KBM-7 (cell line): ENCODE measurements around the gene PARL.
A peak's percentile ranks its signal among the peaks of the same experiment; 100 is the strongest.

Source experiments
- DNase-seq: peaks from one replicate; pipeline ENCODE4 v3.0.0-alpha.2; 2015
- in situ Hi-C: fragments of 300-500 bp; cut with MboI; formaldehyde crosslinking; loops from 2 replicates; pipeline ENCODE4 v1.14.3; 2020; ENCODE audit warnings: low sequenced_read_pairs, low pct_unique_long_range_greater_than_20kb, mixed read lengths

Gene PARL, protein sequence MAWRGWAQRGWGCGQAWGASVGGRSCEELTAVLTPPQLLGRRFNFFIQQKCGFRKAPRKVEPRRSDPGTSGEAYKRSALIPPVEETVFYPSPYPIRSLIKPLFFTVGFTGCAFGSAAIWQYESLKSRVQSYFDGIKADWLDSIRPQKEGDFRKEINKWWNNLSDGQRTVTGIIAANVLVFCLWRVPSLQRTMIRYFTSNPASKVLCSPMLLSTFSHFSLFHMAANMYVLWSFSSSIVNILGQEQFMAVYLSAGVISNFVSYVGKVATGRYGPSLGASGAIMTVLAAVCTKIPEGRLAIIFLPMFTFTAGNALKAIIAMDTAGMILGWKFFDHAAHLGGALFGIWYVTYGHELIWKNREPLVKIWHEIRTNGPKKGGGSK

DNA sequence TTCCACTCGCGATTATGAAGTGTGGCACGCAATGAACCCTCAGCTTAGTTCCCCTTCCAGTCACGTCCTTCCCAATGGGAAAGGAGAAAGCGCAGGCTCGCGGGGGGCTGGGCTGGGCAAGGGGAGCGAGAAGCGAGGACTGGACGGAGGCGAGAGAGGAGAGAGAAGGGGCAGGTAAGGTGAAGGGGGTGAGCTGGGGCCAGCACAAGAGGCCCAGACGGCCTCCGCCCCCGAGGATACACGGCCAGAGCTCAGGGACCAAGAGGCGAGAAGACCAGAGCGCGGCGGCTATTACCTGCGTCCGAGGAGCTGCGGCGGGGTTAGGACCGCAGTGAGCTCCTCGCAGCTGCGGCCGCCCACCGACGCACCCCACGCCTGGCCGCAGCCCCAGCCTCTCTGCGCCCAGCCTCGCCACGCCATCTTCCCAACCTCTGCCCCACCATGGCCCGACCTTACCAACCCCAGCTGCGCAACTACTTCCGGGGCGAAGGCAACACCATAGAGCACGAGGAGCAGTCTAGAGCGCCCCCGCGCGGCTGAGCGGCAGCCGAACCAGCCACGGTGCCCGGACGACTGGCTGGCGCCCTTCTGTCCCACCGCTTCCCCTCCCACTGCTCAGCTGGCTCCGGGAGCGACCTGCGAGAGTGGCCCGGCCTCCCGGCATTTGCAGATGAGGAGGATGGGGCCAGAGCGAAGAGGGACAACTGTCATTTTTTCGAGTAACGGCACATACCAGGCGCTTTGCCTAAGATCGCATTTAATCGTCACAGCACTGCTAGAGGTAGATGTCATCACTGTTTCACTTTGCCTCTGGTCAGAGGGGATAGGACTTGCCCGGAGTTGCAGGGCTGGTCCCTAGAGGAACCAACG lies at the start of gene PARL:
PARL (minus strand) TSS at position 454 of the 870 bp plus-strand sequence; CDS start at position 420, 34 bp downstream.
- in situ Hi-C loops, result loop anchor here (25.0 kb wide), 1 partner anchor 403 kb away; the partner anchor contains the start of genes ECE2 and PSMD2
- DNase-seq, result peak; percentile 98

DNA sequence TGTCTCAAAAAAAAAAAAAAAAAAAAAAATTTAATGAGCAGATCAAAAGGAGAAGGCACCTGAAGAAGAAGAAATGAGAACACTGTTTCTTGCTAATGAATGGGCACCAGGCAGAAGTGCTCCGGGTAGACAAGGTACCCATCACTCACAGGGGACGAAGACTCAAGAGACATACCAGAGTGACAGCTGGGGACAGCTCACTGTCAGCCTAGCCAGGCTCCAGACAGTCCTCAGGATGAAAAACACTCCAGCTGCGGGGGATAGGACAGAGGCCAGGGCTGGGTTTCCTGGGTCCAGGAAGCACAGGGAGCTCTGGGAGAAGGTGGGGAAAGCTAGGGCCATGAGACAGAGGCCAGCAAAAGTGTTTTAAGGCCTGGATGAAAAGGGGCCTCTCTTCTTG lies 48.5 kb upstream of the PARL start:
- no peak for DNase-seq
- in situ Hi-C loops, result no loop called here

DNA sequence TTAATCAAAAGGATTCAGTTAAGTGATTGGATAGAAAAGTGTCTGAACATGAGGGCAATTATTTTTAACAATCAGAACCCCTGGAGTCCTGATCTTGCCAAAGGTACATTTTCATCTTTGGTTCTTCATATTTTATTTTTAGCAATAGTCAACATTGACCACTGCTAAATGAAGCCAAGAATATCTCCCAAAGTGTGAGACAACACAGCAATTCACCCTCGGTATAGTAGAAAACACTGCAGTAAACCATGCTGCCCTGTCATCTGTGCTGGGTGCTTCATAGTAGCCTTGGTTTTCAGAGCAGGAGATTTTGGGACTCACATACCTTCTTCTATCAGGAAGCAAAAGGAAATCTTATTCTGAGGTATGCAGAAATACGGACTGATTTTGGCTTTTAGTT lies 47.2 kb upstream of the PARL start:
- no peak for DNase-seq
- in situ Hi-C loops, result no loop called here

DNA sequence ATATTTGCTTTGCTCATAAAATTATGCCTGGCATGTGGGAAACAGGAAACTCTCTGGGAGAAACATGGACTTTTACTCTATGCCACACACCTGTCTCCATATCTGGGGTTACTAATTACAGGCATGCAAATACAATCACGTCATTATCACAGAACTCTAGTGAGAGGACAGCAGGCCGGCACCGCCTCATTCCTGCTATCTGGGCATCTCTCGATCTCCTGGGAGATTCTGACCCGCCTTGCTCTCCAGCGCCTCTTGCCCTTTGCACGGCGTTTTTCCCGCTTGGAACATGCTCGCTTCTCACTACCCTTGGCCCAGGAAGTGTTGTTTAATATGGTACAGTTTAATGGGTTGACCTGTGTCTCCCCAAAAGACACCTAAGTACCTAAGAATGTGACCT lies 45.4 kb upstream of the PARL start:
- DNase-seq, result no peak
- in situ Hi-C loops, result no loop called here

DNA sequence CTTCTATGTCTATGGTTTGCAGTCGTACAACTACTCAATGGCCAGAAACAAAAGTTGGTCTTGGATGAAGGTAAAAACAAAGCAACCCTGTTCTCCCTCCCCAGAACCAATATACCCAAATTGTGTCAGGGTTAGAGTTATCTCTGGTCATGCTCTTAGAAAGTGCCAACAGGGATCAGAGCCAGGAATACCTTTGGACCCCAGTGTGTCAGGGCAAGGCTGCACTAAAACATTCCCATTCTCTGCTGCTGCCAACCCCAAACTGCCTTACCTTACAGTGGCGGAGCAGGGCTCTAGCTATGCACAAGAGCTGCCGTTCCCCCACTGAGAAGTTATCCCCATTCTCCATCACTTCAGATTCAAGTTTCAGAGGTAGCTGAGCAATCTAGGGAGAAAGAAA lies 42.4 kb upstream of the PARL start:
- DNase-seq, result no peak
- in situ Hi-C loops, result no loop called here

DNA sequence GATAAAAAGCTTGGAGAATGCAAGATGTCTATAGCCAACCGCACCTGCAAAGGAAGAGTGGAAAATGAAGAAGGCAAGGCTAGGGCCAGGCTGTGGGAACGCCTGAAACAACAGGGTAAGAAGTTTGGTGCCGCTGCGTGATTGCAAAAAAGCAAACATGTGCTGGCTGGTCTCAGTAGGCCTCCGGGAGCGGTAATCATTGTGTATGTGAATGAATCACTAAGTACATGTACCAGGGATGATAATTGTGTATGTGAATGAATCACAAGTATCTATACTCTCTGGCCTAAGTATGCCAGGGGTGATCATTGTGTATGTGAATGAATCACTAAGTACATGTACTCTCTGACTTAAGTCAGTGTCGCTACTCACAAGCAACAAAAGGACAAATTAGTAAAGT lies 40.3 kb upstream of the PARL start:
- no peak for DNase-seq
- in situ Hi-C loops, result loop anchor here (25.0 kb wide), 1 partner anchor 187 kb away; no protein-coding TSS in a partner anchor

DNA sequence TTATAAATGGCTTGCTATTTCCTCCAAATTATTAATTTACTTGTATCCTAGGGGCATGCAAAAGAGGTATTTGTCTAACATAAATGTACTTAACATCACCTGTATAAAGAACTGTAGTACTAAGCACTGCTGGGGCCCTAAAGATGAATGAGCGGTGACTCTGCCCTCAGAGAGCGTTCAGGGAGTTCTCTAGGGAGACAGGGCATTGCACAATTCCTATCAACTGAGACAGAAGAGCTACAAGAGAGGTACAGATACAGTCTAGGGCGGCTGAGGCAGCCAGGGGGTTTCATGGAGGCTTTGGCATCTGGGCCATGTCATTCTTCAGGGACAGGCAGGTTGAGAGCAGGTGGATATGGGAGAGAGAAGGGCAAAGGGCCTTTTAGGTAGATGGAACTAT lies 39.9 kb upstream of the PARL start:
- in situ Hi-C loops, result loop anchor here (25.0 kb wide), 1 partner anchor 188 kb away; no protein-coding TSS in a partner anchor
- no peak for DNase-seq

DNA sequence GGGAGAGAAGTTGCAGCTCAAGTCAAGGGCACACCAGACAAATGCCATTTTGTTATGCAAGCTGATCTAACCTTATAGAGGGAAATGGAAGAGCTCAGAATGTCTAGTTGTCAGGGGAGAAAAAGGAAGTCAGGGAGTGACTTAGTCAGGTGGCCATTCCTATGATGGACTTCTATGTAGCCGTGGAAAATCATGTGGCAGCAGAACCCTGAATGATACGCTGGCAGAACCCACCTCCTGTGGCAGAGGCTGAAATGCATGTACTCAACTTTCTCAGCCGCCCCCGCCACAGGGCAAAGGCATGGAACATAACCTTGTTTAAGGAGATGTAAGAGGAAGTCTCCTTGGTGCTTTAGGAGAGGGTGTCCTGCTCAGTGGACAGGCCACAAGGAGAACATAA lies 37.7 kb upstream of the PARL start:
- DNase-seq, result no peak
- in situ Hi-C loops, result loop anchor here (25.0 kb wide), 1 partner anchor 190 kb away; no protein-coding TSS in a partner anchor

DNA sequence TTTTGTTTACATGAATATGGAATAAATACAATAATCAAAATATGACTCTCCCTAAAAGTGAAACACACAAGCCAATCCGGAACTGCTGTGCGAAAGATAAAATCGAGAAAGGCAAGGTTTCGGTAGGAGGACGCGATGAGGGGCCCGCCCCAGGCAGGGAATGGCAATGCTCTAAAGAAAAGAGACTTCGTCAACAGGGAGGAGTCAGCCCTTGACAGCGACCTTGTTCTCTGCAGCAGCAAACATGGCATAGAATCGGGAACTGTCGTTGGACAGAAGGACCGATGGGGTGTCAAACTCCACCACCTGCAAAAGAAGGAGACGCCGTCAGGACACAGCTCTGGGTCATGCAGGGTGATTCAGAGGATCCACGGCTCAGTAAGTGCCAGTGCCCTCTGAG lies 36.4 kb upstream of the PARL start:
- no peak for DNase-seq
- in situ Hi-C loops, result loop anchor here (25.0 kb wide), 1 partner anchor 191 kb away; no protein-coding TSS in a partner anchor

DNA sequence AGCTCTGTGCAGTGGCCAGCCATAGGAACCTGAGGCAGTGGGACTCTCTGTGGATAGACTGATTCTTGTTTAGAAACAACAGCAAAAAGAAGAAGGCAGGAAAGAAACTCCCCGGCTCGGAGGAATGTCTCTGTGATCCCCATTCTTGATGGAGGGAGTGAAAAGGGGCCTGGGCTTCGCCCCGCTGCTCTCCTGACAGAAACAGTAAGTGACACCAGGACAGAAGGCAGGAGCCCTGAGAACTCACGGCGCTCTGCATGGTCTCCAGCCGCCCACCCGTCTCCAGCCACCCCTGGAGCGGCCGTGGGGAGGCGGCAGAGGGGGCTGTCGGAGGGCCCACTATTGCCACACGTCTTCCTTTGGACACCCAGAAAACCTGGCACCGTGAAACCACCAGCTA lies 35.7 kb upstream of the PARL start:
- in situ Hi-C loops, result loop anchor here (25.0 kb wide), 1 partner anchor 192 kb away; no protein-coding TSS in a partner anchor
- no peak for DNase-seq

DNA sequence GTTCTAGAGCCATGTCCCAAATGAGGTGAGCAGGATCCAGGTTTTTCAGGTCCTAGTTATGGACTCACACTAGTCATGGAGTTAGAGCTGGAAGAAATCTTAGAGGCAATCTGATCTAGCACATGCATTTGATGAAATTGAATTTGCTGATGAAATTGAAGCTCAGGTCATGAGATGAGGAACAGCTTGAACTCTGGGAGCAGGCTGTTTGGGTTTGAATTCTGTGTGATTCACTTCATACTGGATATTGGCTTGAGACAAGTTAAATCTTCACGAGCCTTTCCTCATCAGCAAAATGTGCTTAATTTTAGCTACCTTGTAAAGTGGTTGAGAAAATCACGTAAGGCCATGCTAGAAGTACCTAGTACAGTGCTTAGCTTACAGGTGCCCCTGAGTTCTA lies 33.5 kb upstream of the PARL start:
- in situ Hi-C loops, result loop anchor here (25.0 kb wide), 1 partner anchor 194 kb away; no protein-coding TSS in a partner anchor
- DNase-seq, result no peak

DNA sequence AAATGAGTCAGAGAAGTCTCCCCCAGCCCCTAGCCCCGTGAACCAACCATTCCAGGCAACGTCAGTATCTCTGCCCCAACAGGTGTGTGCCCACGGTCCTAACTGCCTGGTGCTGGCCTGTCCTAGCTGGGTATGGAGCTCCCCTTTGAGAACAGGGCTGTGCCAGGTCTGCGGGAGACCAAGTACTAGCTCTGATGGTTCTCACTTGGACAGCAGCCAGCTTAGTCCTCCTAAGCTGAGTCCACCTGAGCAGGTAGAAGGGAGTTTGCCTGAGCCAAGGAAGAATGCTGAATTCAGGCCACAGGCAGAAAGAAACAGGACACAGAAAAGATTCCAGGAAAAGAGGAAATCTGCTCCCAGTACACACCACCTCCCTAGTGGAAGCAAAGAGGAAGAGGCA lies 33.1 kb upstream of the PARL start:
- in situ Hi-C loops, result loop anchor here (25.0 kb wide), 1 partner anchor 195 kb away; no protein-coding TSS in a partner anchor
- DNase-seq, result no peak

DNA sequence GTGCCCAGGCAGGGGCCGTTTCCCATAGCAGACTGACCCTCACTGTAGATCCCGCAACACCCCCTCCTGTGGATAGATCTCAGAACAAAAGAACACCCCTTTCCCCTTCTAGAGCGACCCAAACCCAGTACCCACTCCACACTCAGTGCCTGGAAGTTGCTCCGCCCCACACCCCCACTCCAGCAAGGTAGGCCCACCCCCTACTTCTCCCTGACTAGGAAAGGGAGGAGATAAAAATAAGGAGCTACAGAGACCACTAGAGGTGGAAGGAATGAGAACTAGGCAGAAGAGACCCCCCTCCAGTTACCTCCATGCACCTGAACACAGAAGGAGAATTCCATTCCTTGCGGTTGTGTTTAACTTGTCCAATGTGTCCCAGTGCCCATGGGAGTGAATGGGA lies 30.2 kb upstream of the PARL start:
- in situ Hi-C loops, result loop anchor here (25.0 kb wide), 1 partner anchor 197 kb away; no protein-coding TSS in a partner anchor
- DNase-seq, result no peak

DNA sequence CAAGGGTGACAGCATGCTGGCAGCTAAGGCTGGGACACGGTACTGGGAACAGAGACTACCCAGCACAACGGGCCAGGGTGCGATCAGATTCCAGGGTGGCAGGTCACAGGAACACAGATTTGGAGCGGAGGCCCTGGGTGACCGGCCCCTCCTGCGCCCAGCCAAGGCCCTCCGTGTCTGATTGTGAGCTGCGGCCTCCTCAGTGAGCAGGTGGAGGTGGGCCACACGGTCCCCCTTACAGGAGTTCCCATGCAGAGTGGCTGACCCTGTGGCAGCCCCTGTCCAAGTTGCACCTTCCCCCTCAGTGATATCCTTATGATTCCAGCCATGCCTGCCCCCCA lies 28.9 kb upstream of the PARL start:
- in situ Hi-C loops, result loop anchor here (25.0 kb wide), 1 partner anchor 199 kb away; no protein-coding TSS in a partner anchor
- no peak for DNase-seq

DNA sequence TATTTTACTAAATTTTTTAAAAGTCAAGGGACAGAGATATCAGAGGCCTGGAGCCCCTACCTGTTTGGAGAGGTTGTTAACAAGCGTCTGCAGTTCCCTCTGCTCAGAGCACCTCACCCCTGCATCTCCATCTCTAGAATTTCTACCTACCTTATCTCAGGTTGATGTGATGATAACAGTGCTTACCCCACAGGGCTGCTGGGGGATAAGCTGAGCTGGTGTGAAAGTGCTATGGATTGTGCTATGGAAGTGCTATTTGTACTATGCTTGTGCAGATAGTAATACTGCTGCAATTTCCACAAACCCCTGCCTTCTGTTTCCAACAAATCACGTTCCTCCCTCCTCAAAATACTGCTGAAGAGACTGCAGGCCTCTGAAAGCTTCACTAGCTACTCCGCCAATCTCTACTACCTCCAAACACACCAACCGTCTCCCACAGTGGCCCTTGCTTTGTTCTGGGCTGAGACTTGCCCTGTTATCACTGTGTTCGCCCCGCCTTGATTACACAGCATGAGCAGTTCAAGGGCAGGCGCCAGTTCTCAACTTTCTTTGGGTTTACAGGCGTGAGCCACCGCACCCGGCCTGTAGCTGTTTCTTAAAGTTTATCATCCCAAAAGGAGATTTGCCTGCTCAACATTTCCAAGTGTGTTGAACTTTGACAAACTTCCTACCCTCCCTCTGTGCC lies 28.4 kb upstream of the PARL start:
- in situ Hi-C loops, result loop anchor here (25.0 kb wide), 1 partner anchor 199 kb away; no protein-coding TSS in a partner anchor
- no peak for DNase-seq

DNA sequence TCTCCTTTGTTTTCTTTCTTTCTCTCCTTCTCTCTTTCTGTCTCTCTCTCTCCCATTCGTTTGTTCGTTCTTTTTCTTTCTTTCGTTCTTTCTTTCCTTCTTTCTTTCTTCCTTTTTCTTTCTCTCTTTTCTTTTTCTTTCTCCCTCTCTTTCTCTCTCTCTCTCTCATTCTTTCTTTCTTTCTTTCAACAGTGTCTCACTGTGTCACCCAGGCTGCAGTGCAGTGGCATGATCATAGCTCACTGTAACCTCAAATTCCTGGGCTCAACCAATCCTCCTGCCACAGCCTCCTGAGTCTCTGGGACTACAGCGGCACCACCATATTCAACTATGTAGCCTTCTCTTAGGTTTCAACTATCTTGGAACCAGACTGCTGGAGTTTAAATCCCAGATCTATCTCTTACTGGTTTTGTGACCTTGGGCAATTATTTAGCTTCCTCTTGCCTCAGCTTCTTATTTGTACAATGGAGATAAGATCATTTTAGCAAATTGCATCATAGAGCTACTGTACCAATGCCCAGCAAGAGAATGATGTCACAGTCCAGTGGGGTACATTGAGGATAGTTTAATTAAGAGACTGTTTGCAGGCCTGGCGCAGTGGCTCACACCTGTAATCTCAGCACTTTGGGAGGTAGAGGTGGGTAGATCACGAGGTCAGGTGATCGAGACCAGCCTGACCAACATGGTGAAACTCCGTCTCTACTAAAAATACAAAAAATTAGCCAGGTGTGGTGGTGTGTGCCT lies 27.3 kb upstream of the PARL start:
- no peak for DNase-seq
- in situ Hi-C loops, result loop anchor here (25.0 kb wide), 1 partner anchor 200 kb away; no protein-coding TSS in a partner anchor

DNA sequence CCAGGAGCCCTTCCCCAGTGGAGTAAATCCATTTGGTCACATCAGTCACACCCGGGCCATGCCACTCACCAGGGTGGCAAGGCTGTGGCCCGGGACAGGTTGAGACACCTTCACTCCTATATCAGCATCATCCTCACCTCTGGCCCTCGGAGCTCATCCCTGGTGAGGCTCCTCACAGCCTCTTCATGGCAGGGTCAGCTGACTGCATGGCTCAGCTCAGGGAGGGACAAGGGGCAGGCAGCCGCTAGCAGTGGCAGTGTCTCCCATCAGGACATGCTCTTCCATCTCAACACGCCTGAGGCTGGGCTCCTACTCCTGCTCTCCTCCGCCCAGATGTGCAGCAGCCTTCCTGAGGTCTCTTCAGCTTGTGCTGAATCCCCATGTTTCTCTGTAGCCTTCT lies 26.4 kb upstream of the PARL start:
- no peak for DNase-seq
- in situ Hi-C loops, result loop anchor here (25.0 kb wide), 1 partner anchor 201 kb away; no protein-coding TSS in a partner anchor

DNA sequence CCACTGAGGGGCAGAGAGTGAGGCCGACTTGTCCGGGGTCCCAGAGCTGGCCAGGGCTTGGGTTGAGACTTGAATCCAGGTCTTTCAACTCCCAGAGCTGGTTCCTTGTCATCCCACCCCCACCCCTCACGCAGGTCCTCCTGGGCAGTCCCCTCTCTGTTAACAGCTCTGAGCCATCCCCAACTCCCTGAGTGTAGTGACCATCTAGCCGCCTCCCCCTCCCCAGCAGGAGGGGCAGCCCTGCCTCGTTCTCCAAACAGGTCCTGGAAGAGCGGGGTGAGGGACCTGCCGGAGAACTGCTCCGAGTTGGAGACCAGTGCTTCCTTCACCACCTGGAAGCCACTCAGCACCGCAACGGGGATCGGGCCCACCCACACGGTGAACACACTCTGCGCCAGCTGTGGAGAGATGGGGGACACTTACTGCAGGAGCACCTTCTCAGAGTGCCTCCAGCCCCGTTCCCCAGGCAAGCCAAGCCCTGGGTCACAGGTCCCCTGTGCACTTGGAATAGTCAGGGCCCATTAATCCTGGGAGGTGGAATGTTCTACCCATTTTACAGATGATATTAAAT lies 24.4 kb upstream of the PARL start:
- in situ Hi-C loops, result loop anchor here (25.0 kb wide), 1 partner anchor 203 kb away; no protein-coding TSS in a partner anchor
- DNase-seq, result no peak
